ENCODE measurements around the gene CDH4. TPM values are rescaled to one million over a fixed set of nuclear protein-coding genes. Genes with fewer than 3 reads are reported as not detected.

Gene CDH4
- total RNA-seq, 2 experiments from 2014 or later = not detected

DNA sequence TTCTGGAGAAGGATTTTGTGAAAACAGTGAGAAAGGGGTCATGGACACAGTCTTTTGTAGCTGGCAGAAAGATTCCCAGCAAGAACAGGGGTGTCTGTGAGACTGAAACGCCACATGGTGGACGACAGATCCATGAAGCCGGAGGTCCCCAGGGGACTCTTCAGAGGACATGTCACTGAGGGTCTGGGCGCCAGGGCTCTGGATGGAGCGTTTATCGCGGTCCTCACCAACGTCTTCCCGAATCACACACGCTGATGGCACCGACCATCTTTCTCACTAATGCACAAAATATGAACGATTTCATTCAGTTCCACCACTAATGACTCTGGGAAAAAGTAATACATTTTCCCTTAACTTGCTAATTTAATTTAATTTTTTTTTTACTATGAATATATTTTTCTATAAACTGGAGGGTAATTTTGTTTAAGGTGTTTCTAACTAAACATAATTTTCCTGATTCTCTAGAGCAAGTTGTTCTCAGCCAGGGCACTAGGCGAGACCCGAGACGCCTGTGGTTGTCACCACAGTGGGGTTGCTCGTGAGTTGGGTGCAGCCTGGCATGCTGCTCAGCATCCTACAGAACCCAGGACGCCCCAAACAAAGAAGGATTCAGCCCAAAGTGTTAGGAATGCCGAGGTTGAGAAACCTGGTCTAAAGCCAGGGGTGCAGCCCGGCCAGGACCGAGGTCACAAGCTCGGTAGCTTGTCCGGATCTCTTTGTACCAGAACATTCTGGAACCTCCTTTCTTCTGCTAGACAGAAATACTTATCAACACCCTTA, 507.4 kb downstream of the CDH4 start:
- H3K4me3 ChIP-seq (ENCODE audit: low read depth, low read length, poor library complexity, severe bottlenecking) = no peak overlapping the region
- ChIA-PET POLR2A (no interaction called here), CTCF (ENCODE audit: unreplicated experiment) (no interaction called here)
- no peak overlapping the region for H3K27ac ChIP-seq (ENCODE audit: low read depth, low read length, poor library complexity, severe bottlenecking)
- no peak for DNase-seq (ENCODE audit: low spot score)
- H3K9me3 ChIP-seq (ENCODE audit: low read length) = no peaks in the 10 kb centered on the region
- BruUV-seq (replicated peaks) = no TSS peak
- intact Hi-C loops (cut with micrococcal nuclease; ENCODE audit: unreplicated experiment) = no loop called here
- no peaks in the 10 kb centered on the region for H3K36me3 ChIP-seq (ENCODE audit: insufficient read depth, low read length)
- H4K20me1 ChIP-seq (ENCODE audit: insufficient read depth, low read length) = no peaks in the 10 kb centered on the region
- H3K9me2 ChIP-seq (ENCODE audit: insufficient read depth, low read length) = no peaks in the 10 kb centered on the region
- H3K4me1 ChIP-seq (ENCODE audit: insufficient read depth, low read length, poor library complexity, severe bottlenecking) = no peaks in the 10 kb centered on the region
- TF ChIP-seq EZH2phosphoT487 (IDR thresholded peaks at IDR 0.05; ENCODE audit: borderline replicate concordance, low read depth, low read length) = no peak
- TF ChIP-seq, protein P1, sequence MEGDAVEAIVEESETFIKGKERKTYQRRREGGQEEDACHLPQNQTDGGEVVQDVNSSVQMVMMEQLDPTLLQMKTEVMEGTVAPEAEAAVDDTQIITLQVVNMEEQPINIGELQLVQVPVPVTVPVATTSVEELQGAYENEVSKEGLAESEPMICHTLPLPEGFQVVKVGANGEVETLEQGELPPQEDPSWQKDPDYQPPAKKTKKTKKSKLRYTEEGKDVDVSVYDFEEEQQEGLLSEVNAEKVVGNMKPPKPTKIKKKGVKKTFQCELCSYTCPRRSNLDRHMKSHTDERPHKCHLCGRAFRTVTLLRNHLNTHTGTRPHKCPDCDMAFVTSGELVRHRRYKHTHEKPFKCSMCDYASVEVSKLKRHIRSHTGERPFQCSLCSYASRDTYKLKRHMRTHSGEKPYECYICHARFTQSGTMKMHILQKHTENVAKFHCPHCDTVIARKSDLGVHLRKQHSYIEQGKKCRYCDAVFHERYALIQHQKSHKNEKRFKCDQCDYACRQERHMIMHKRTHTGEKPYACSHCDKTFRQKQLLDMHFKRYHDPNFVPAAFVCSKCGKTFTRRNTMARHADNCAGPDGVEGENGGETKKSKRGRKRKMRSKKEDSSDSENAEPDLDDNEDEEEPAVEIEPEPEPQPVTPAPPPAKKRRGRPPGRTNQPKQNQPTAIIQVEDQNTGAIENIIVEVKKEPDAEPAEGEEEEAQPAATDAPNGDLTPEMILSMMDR (conservative IDR thresholded peaks at IDR 0.05; ENCODE audit: low read length) = no peak
- no peaks in the 10 kb centered on the region for H3K79me2 ChIP-seq (ENCODE audit: insufficient read depth, low read depth, low read length)
- no peak overlapping the region for H3K4me2 ChIP-seq (ENCODE audit: low read length)
- no peak overlapping the region for H2AFZ ChIP-seq (ENCODE audit: low read length)

DNA sequence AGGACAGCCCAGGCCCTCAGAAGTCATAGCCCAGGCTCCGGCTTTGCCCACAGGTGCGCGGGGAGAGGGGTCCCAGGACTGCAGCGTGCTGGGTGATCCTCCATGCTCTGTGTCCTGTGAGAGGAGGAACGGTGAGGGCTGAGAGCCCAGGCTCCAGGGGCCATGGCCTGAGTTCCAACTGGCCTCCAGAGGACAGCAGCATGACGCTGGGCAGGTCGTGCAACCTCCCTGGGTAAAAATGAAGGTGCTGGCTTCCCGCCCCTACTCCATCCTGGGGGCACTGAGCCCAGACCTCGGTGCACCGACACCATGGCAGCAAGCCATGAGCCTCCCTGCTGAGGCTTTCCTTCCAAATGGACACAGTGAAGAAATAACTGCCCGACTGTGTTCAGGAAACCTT, 508.3 kb downstream of the CDH4 start:
- H3K4me3 ChIP-seq (ENCODE audit: low read depth, low read length, poor library complexity, severe bottlenecking) = no peak overlapping the region
- no TSS peak for BruUV-seq (replicated peaks)
- no peaks in the 10 kb centered on the region for H3K9me2 ChIP-seq (ENCODE audit: insufficient read depth, low read length)
- H2AFZ ChIP-seq (ENCODE audit: low read length) = no peak overlapping the region
- no peak for DNase-seq (ENCODE audit: low spot score)
- no peaks in the 10 kb centered on the region for H3K79me2 ChIP-seq (ENCODE audit: insufficient read depth, low read depth, low read length)
- H4K20me1 ChIP-seq (ENCODE audit: insufficient read depth, low read length) = no peaks in the 10 kb centered on the region
- no peaks in the 10 kb centered on the region for H3K4me1 ChIP-seq (ENCODE audit: insufficient read depth, low read length, poor library complexity, severe bottlenecking)
- H3K4me2 ChIP-seq (ENCODE audit: low read length) = no peak overlapping the region
- no peak overlapping the region for H3K27ac ChIP-seq (ENCODE audit: low read depth, low read length, poor library complexity, severe bottlenecking)
- H3K9me3 ChIP-seq (ENCODE audit: low read length) = no peaks in the 10 kb centered on the region
- intact Hi-C loops (cut with micrococcal nuclease; ENCODE audit: unreplicated experiment) = no loop called here
- CTCF ChIA-PET (ENCODE audit: unreplicated experiment) = no interaction called here
- no peaks in the 10 kb centered on the region for H3K36me3 ChIP-seq (ENCODE audit: insufficient read depth, low read length)
- TF ChIP-seq EZH2phosphoT487 (IDR thresholded peaks at IDR 0.05; ENCODE audit: borderline replicate concordance, low read depth, low read length) = no peak
- TF ChIP-seq, protein P1 (conservative IDR thresholded peaks at IDR 0.05; ENCODE audit: low read length) = no peak
- POLR2A ChIA-PET = no interaction called here

- no TSS peak for BruUV-seq (replicated peaks)
- Histone ChIP-seq H3K9me3 (ENCODE audit: low read length) (no peaks in the 10 kb centered on the region), H3K27ac (ENCODE audit: low read depth, low read length, poor library complexity, severe bottlenecking) (no peak overlapping the region), H4K20me1 (ENCODE audit: insufficient read depth, low read length) (no peaks in the 10 kb centered on the region), H3K9me2 (ENCODE audit: insufficient read depth, low read length) (no peaks in the 10 kb centered on the region), H2AFZ (ENCODE audit: low read length) (no peak overlapping the region), H3K4me1 (ENCODE audit: insufficient read depth, low read length, poor library complexity, severe bottlenecking) (no peaks in the 10 kb centered on the region), H3K79me2 (ENCODE audit: insufficient read depth, low read depth, low read length) (no peaks in the 10 kb centered on the region), H3K4me3 (ENCODE audit: low read depth, low read length, poor library complexity, severe bottlenecking) (no peak overlapping the region), H3K4me2 (ENCODE audit: low read length) (no peak overlapping the region), H3K36me3 (ENCODE audit: insufficient read depth, low read length) (no peaks in the 10 kb centered on the region)
- TF ChIP-seq EZH2phosphoT487 (IDR thresholded peaks at IDR 0.05; ENCODE audit: borderline replicate concordance, low read depth, low read length) = no peak
- TF ChIP-seq, protein P1 (conservative IDR thresholded peaks at IDR 0.05; ENCODE audit: low read length) = no peak
- ChIA-PET CTCF (ENCODE audit: unreplicated experiment) (no interaction called here), POLR2A (no interaction called here)
- no peak for DNase-seq (ENCODE audit: low spot score)
- intact Hi-C loops (cut with micrococcal nuclease; ENCODE audit: unreplicated experiment) = no loop called here
These were observed 508.7 kb downstream of the CDH4 start for GRCh38 chr20:61760731-61761130.

Data from OCI-LY7 (cell line).